GM21619 (cell line): Measurements from ENCODE around the gene MRPL34.
"Not testable (repeated sequence)": the region's sequence is repeated elsewhere in the genome, so short reads cannot be mapped to it uniquely, and the experiment has no call there.

Experiments
- ATAC-seq: cut with Tn5 transposase; IDR thresholded peaks from one replicate; pipeline ENCODE4 v1.9.1; 2021; ENCODE audit not compliant: unreplicated experiment

Gene MRPL34

GRCh38 chr19:17285415-17286135 is 20.1 kb upstream of the MRPL34 start:
- ATAC-seq = no peak

DNA sequence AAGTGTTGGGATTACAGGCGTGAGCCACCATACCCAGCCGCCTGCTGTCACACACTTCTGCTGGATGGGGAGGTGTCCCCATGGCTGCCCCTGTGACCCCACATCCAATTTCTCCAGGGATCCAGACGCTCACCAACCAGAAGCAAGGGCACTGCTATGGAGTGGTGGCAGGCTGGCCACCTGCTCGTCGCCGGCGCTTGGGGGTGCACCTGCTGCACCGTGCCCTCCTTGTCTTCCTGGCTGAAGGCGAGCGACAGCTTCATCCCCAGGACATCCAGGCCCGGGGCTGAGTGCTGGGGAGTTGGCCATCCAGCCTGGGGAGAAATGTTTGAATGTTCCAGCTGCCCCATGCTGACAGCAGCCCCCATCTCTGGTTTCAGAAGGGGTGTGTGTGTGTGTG is 19.4 kb upstream of the MRPL34 start:
- no peak for ATAC-seq

DNA sequence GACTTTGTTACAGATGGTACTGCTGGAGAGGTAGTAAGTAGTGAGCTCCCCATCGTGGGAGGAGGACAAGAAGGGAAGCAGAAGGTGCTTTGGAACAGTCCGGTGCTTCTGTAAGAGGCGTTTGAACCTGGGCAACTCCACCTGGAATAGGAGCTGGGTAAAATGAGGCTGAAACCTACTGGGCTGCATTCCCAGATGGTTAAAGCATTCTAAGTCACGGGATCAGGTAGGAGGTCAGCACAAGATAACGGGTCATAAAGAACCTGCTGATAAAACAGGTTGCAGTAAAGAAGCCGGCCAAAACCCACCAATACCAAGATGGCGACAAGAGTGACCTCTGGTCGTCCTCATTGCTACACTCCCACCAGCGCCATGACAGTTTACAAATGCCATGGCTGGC is 18.9 kb upstream of the MRPL34 start:
- no peak for ATAC-seq

GRCh38 chr19:17289489-17289888 is 16.2 kb upstream of the MRPL34 start:
- ATAC-seq = no peak

DNA sequence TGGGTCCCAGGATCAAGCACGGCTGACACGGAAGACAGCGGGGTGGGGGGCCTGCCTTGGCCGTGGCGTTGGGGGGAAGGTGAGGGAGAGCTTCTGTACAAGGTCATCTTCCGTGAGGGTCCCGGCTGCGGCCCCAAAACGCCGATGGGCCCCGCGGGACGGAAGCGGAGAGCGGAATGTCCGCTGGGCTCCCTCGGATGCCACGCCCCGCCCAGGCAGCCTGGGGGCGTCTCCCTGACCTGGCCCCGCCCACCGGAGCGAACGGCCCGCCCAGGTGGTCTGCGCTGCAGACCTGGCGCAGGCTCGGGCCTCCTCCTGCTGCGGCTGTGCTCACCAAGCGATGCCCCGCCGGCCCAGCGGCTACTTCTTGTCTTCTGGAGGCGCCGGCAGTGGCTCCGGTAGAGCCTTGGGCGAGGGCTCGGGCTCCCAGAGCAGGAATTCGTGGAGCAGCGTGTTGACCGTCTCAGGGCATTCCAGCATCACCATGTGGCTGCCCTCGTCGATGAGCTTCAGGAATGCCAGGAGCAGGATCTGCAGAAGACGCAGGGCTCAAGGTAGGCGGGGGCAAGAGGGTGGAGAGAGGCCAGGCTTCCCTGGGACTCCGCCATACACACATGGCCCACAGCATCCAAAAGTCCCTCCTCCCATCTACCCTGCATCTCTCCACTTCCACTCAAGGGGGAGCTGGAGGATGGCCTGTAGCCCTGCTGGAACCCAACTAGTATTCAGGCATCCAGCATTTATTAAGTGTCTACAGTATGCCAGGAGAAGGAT is 13.2 kb upstream of the MRPL34 start:
- ATAC-seq = peak; percentile 77

DNA sequence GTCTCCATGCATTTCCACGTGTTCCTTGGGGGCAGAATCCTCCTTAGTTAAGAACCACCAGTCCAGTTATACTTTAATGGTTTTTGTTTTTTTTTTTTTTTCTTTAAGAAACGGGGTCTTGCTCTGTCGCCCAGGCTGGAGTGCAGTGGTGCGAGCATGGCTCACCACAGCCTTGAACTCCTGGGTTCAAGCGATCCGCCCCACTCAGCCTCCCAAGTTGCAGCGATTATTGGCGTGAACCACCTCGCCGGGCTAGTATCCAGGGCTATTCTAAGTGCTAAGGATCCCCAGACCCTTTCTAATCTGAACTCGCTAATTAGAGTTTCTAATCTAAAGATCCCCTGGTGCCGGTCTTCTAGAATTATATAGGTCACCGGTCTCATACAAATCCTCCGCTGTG is 12.1 kb upstream of the MRPL34 start:
- no peak for ATAC-seq

DNA sequence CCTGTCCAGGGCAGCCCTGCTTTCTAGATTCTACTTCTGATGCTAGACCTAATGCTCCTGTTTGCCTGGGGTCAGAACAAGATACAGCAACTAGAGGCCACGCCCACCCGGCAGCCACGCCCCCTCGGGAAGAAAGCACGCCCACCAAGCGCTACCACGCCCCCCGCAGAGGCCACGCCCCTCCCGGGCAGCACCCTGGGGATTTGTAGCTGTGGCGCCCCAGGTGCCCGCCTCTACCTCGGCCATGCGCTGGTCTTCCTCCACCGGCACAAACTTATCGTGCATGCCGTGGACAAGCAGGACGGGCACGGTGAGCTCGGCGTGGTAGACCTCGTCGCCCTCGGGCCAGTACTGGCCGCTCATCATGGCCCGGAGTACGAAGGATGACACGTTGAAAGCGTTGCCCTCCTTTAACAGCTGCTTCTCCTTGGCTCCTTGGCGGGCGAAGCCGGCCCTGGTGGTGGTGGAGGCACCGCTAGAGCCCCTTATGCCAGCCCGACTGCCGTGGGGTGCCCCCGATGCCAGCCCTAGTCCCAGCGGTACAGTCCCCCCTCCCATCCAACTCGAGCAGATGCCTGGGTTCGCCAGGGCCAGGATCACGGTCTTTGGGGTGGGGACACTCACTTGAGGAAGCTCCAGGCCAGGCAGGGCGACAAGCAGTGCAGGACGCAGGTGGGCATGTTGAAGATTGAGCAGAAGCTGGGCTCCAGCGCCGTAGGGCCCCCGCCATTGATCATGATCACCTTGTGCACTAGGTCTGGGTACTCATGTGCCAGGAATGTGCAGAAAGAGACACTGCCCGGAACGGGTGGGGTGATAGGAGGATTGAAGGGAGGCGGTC is 11.4 kb upstream of the MRPL34 start:
- no peak for ATAC-seq

GRCh38 chr19:17295551-17295950 is 10.1 kb upstream of the MRPL34 start:
- ATAC-seq = not testable (repeated sequence)

DNA sequence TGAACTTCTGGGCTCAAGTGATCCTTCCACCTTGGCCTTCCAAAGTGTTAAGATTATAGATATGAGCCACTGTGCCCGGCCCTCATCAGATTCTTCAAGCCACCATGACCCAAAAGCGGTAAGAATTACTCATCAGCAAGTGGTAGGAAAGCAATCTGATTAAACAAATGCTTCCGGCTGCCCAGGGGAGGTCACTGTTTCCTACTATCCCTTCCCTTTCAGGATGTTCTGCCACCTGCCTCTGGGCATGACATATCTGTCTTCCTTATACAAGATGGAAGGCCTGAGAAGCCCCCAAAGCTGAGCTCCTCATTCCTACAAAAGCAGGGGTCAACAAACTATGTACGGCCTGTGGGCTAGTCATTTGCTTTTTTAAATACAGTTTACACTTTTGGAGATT is 9.4 kb upstream of the MRPL34 start:
- ATAC-seq = no peak

DNA sequence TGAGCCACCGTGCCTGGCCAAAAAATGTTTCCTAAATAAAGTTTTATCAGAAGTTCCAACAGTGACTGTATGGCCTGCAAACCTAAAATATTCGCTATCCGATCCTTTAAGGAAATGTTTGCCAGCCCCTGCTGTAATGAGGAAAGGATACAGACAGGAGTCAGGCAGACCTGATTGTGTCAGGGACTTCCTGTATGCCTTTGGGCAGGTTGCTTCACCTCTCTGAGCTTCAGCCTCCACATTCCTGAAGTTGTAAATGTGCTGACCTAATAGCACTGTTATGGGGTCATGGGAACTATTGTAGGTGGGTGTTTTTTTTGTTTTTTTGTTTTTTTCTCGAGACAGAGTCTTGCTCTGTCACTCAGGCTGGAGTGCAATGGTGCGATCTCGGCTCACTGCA is 8.7 kb upstream of the MRPL34 start:
- ATAC-seq = no peak

- no peak for ATAC-seq
These were observed 4.6 kb upstream of the MRPL34 start for GRCh38 chr19:17300992-17301619.

GRCh38 chr19:17302391-17303166 is 3.1 kb upstream of the MRPL34 start:
- ATAC-seq = no peak

- peak; percentile 52 for ATAC-seq
These were observed 2.3 kb upstream of the MRPL34 start, which contains the start of gene ABHD8 for GRCh38 chr19:17303167-17303939. Gene ABHD8 (minus strand): TSS chr19:17303425. CDS start chr19:17301616, 1,809 bp downstream.

DNA sequence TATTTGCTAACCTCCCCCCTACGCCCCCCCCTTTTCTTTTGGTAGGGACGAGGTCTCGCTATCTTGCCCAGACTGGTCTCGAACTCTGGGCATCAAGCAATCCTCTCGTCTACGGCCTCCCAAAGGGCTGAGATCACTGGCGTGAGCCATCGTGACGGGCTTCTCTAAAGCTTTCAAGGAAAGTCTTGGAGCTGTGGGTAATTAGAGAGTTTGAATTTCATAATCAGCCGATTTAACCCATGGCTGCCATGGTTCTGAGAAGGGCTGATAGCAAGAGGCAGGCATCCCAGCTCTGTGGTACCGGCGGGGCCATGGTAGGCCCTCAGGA is 1.8 kb upstream of the MRPL34 start:
- ATAC-seq = no peak

DNA sequence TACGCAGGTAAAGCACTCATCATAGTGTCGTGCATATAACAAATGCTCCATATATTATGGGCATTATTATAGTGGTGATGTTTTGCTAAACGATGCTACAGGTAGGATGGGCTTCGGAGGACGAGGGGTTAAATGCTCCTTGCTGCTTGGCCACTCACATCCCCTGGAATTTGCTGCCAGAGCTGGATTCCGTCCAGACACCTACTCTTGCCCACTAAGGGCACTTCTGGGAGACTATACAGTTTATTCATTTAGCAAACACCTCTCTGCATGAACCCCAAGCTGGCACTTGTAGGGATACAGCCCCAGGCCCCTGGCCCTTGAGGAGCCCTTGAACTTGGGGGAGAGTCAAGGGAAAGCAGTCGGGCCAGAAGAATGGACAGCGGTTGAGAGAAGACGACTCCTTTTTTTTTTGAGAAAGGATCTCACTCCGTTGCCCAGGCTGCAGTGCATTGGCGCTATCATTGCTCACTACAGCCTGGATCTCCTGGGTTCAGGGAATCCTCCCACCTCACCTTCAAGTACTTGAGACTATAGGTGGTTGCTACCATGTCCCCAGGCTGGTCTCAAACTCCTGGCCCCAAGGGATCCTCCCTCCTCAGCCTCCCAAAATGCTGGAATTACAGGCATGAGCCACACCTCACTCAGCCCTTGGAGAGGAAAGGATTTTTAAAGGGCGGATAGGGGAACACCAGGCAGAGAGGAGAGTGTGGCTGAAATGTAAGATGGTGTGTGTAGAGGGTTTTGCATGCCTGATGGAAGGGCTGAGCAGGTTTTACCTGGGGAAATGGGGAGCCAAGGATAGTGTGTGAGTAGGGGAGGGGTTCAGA is 1.1 kb upstream of the MRPL34 start:
- no peak for ATAC-seq

DNA sequence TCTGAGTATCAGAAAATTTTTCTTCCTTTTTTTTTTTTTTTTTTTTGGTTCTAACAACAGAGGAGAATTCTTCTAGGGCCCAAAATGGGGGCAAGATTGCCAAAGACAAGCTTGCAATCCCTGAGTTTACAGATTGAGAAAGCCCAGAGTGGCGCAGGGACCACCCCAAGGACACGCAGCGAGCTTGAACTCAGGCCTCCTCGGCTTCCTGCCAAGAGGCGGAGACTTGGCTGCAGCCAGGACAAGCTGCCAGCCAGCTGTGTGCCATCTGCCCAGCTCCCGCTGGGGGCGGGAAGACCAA is 506 bp upstream of the MRPL34 start:
- ATAC-seq = no peak

DNA sequence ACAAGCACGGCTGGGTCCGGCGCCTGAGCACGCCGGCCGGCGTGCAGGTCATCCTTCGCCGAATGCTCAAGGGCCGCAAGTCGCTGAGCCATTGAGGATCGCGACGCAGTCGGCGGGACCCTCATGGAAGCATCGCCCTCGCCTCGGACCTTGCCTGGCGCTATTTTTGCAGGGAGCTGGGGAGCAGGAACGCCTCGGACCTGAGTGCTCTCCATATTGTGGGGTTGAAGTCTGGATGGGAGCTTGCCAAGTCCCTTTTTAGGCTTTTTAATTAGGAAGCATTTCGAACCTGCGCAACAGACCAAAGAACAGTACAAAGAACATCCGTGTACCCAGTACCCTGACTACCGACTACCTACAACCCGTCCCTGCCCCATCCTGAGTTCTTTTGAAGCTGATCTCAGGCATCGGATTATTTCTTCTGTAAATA is 628 bp downstream of the MRPL34 start:
- ATAC-seq = no peak

- ATAC-seq = no peak
These were observed 2.3 kb downstream of the MRPL34 start for GRCh38 chr19:17307876-17308377.
